GM23248 (cell line): ENCODE measurements around the gene RUNDC3A. TPM values are rescaled to one million over a fixed set of nuclear protein-coding genes. Genes with fewer than 3 reads are reported as not detected.

Experiments used
- DNase-seq: peaks from one replicate; pipeline ENCODE4 v3.0.0-alpha.2; 2015
- H2AFZ ChIP-seq: fragments of 200-600 bp; sonication (generic); 2 replicates; pipeline ENCODE4 v1.6.1; 2016; ENCODE audit warnings: antibody characterized with exemption
- H3F3A ChIP-seq: fragments of 200-600 bp; sonication (generic); 2 replicates; pipeline ENCODE4 v1.6.1; 2016; ENCODE audit warnings: mild to moderate bottlenecking, antibody characterized with exemption, mixed run types; ENCODE audit not compliant: insufficient read depth
- H3K27ac ChIP-seq: fragments of 200-600 bp; sonication (generic); 2 replicates; pipeline ENCODE4 v1.5.1; 2016; ENCODE audit warnings: mild to moderate bottlenecking
- H3K27me3 ChIP-seq: fragments of 200-600 bp; sonication (generic); replicated peaks from 2 replicates; pipeline ENCODE4 v1.6.1; 2016; ENCODE audit warnings: mild to moderate bottlenecking; ENCODE audit not compliant: insufficient read depth
- H3K36me3 ChIP-seq: fragments of 200-600 bp; sonication (generic); 2 replicates; pipeline ENCODE4 v1.6.1; 2016; ENCODE audit warnings: low read depth, mild to moderate bottlenecking
- H3K4me1 ChIP-seq: fragments of 200-600 bp; sonication (generic); 2 replicates; pipeline ENCODE4 v1.6.1; 2016; ENCODE audit warnings: mild to moderate bottlenecking; ENCODE audit not compliant: insufficient read depth
- H3K4me2 ChIP-seq: fragments of 200-600 bp; sonication (generic); one replicate; pipeline ENCODE4 v1.6.1; 2016; ENCODE audit warnings: mild to moderate bottlenecking; ENCODE audit not compliant: unreplicated experiment
- H3K4me3 ChIP-seq: fragments of 200-600 bp; sonication (generic); 2 replicates; pipeline ENCODE4 v1.5.1; 2016; ENCODE audit warnings: mild to moderate bottlenecking
- H3K79me2 ChIP-seq: fragments of 200-600 bp; sonication (generic); 2 replicates; pipeline ENCODE4 v1.6.1; 2016; ENCODE audit warnings: mild to moderate bottlenecking; ENCODE audit not compliant: insufficient read depth
- H3K9ac ChIP-seq: fragments of 200-600 bp; sonication (generic); 2 replicates; pipeline ENCODE4 v1.6.1; 2016; ENCODE audit warnings: mild to moderate bottlenecking
- H3K9me2 ChIP-seq: fragments of 200-600 bp; sonication (generic); 2 replicates; pipeline ENCODE4 v1.6.1; 2016; ENCODE audit warnings: mixed run types, mild to moderate bottlenecking, moderate library complexity; ENCODE audit not compliant: insufficient read depth
- H3K9me3 ChIP-seq: fragments of 200-600 bp; sonication (generic); one replicate; pipeline ENCODE4 v1.6.1; 2017; ENCODE audit warnings: low read depth
- H4K20me1 ChIP-seq: fragments of 200-600 bp; sonication (generic); 2 replicates; pipeline ENCODE4 v1.6.0; 2016; ENCODE audit not compliant: insufficient read depth
- EZH2 ChIP-seq: fragments of 200-600 bp; sonication (generic); IDR thresholded peaks from 2 replicates; pipeline ENCODE4 v1.6.1; 2018; ENCODE audit warnings: antibody characterized with exemption, mild to moderate bottlenecking; ENCODE audit not compliant: insufficient read depth, poor library complexity, severe bottlenecking
- EZH2phosphoT487 ChIP-seq: fragments of 200-600 bp; sonication (generic); IDR thresholded peaks from 2 replicates; pipeline ENCODE4 v1.6.1; 2018; ENCODE audit warnings: antibody characterized with exemption, moderate library complexity, mild to moderate bottlenecking, low read depth; ENCODE audit not compliant: insufficient read depth
- WGBS, 2 experiments: methylation state at CpG; one replicate each; pipeline ENCODE4 v1.1.6; 2015 to 2017; ENCODE audit warnings: low lambda C conversion rate in 2 of 2, low coverage in 1 of 2; ENCODE audit errors: missing lambda C conversion rate in 2 of 2; 5-methylcytosine and 5-hydroxymethylcytosine counted together
- in situ Hi-C: fragments of 300-500 bp; cut with MboI; formaldehyde crosslinking; loops from 2 replicates; pipeline ENCODE4 v1.15.0; 2020
- polyA plus RNA-seq: library from polyadenylated mRNA; unstranded; fragments of >200 nt; fragmentation: Nextera tagmentation; extraction: Ambion mirVana; gene quantifications from 2 replicates; pipeline ENCODE4 v1.2.1, GENCODE V29; 2016
- small RNA-seq: library from RNA; depleted of rRNA; stranded (forward); fragments of <200 nt; gene quantifications from one replicate; pipeline ENCODE3, GENCODE V24; 2014; ENCODE audit warnings: low read depth, low replicate concordance
- total RNA-seq: library from RNA; depleted of rRNA; stranded (reverse); fragments of >200 nt; shearing (Covaris generic); gene quantifications from 2 replicates; pipeline ENCODE4 v1.2.3, GENCODE V29; 2014; rRNA removed

Gene RUNDC3A
- total and polyA plus RNA-seq, 2 experiments from 2014 or later: 0.11 to 0.24 TPM

DNA sequence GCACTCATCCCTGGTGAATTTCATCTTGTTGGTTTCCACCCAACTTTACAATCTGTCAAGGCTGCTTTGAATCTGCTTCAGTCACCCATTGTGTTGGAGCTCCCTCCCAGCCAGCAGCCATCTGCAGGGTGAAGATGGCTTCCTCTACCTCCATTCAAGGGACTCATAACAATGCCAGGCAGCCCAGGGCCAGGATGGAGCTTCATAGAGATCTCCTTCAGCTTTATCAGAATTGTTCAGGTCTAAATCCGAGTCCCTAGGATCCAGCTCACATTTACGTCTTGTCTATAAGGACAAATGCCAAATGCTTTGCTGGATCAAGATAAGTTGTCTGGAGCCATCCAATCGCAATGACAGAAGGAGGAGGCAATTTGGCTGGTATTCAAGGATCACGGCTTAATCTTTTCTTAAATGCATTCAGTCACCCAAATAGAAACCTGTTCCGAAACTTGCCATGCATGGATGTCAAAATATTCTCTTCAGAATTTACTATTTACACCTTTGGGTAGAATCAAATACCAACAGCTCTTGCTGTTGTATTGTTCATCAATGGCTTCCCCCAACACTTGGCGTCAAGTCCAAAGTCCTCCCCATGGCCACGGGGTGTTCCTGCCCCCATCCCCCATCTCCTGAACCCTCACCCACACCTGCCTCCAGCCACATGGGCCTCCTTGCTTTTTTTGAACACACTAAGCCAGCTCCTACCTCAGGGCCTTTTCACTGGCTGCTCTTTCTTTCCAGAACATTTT lies 59.0 kb downstream of the RUNDC3A start:
- Histone ChIP-seq H3K9me3 (no peaks in the 10 kb centered on the region), H4K20me1 (no peaks in the 10 kb centered on the region), H3K4me2 (no peak overlapping the region), H3K4me3 (no peak overlapping the region), H3K27me3 (peaks cover 25% of the 10 kb centered on the region), H3K36me3 (no peaks in the 10 kb centered on the region), H3K4me1 (no peaks in the 10 kb centered on the region), H3K79me2 (no peaks in the 10 kb centered on the region), H3K9me2 (no peaks in the 10 kb centered on the region), H3K27ac (no peak overlapping the region), H3F3A (no peaks in the 10 kb centered on the region), H3K9ac (no peak overlapping the region), H2AFZ (no peak overlapping the region)
- in situ Hi-C loops: no loop called here
- WGBS, 2 experiments: 46 to 47% methylated on average over 6 to 7 of the region's 7 CpGs
- no peak for DNase-seq
- TF ChIP-seq EZH2 (no peak), EZH2phosphoT487 (no peak)

Small RNA genes within 50 kb of the gene (small RNA-seq; reads per million reads assigned to genes)
- not detected for gene RF00012
- not detected for gene RN7SL507P
- gene RNU6-453P: not detected

Other genes starting within 250 kb of the RUNDC3A start
- 36.1 and 49.4 TPM in 2 replicates for gene LSM12, start 241.9 kb upstream of the RUNDC3A start, total RNA-seq
- 122 and 125 TPM in 2 replicates for gene LSM12, start 241.9 kb upstream of the RUNDC3A start, polyA plus RNA-seq
- 57.4 and 68.5 TPM in 2 replicates for gene G6PC3, start 237.9 kb upstream of the RUNDC3A start, total RNA-seq
- 121 and 128 TPM in 2 replicates for gene G6PC3, start 237.9 kb upstream of the RUNDC3A start, polyA plus RNA-seq
- gene HDAC5, start 185.0 kb upstream of the RUNDC3A start, total RNA-seq: 84.4 and 98.7 TPM in 2 replicates
- 28.5 and 32.2 TPM in 2 replicates for gene HDAC5, start 185.0 kb upstream of the RUNDC3A start, polyA plus RNA-seq
- gene HROB, start 166.7 kb upstream of the RUNDC3A start, total RNA-seq: 1.3 and 1.8 TPM in 2 replicates
- 3.5 and 3.6 TPM in 2 replicates for gene HROB, start 166.7 kb upstream of the RUNDC3A start, polyA plus RNA-seq
- gene ASB16, start 137.9 kb upstream of the RUNDC3A start, total RNA-seq: not detected in 2 replicates
- 0.22 and 0.25 TPM in 2 replicates for gene ASB16, start 137.9 kb upstream of the RUNDC3A start, polyA plus RNA-seq
- gene TMUB2, start 121.6 kb upstream of the RUNDC3A start, total RNA-seq: 41.6 and 42.6 TPM in 2 replicates
- 44.6 and 45.0 TPM in 2 replicates for gene TMUB2, start 121.6 kb upstream of the RUNDC3A start, polyA plus RNA-seq
- gene ATXN7L3, start 108.7 kb upstream of the RUNDC3A start, total RNA-seq: 48.2 and 60.4 TPM in 2 replicates
- gene ATXN7L3, start 108.7 kb upstream of the RUNDC3A start, polyA plus RNA-seq: 9.8 and 10.0 TPM in 2 replicates
- gene UBTF, start 88.9 kb upstream of the RUNDC3A start, total RNA-seq: 61.1 and 62.3 TPM in 2 replicates
- 48.2 and 48.4 TPM in 2 replicates for gene UBTF, start 88.9 kb upstream of the RUNDC3A start, polyA plus RNA-seq
- not detected in 2 replicates for gene SLC4A1, start 40.5 kb upstream of the RUNDC3A start, total RNA-seq
- gene SLC4A1, start 40.5 kb upstream of the RUNDC3A start, polyA plus RNA-seq: not detected in 2 replicates
- 96.1 and 118 TPM in 2 replicates for gene SLC25A39, start 16.2 kb downstream of the RUNDC3A start, total RNA-seq
- gene SLC25A39, start 16.2 kb downstream of the RUNDC3A start, polyA plus RNA-seq: 117 TPM in 2 replicates
- 326 and 410 TPM in 2 replicates for gene GRN, start 36.7 kb downstream of the RUNDC3A start, total RNA-seq
- gene GRN, start 36.7 kb downstream of the RUNDC3A start, polyA plus RNA-seq: 440 and 446 TPM in 2 replicates
- 4.6 and 4.8 TPM in 2 replicates for gene FAM171A2, start 55.3 kb downstream of the RUNDC3A start, total RNA-seq
- 0.25 and 0.46 TPM in 2 replicates for gene FAM171A2, start 55.3 kb downstream of the RUNDC3A start, polyA plus RNA-seq
- gene ITGA2B, start 81.0 kb downstream of the RUNDC3A start, total RNA-seq: not detected in 2 replicates
- not detected in 2 replicates for gene ITGA2B, start 81.0 kb downstream of the RUNDC3A start, polyA plus RNA-seq
- 18.0 and 24.7 TPM in 2 replicates for gene GPATCH8, start 194.8 kb downstream of the RUNDC3A start, total RNA-seq
- gene GPATCH8, start 194.8 kb downstream of the RUNDC3A start, polyA plus RNA-seq: 28.4 and 29.4 TPM in 2 replicates
- 13.4 and 21.4 TPM in 2 replicates for gene FZD2, start 248.9 kb downstream of the RUNDC3A start, total RNA-seq
- 6.3 and 7.1 TPM in 2 replicates for gene FZD2, start 248.9 kb downstream of the RUNDC3A start, polyA plus RNA-seq